Activated CD8-positive, alpha-beta memory T cell treated with anti-CD3 and anti-CD28 coated beads, Interleukin-2, amount 50 U/mL, for 24 hours (primary cell): ENCODE measurements around the gene PDCD1.
"Not testable (repeated sequence)": the region's sequence is repeated elsewhere in the genome, so short reads cannot be mapped to it uniquely, and the experiment has no call there.

Experiments
- DNase-seq: peaks from one replicate; pipeline ENCODE4 v3.0.0-alpha.2; 2020; ENCODE audit errors: extremely low read depth

The PDCD1 gene

DNA sequence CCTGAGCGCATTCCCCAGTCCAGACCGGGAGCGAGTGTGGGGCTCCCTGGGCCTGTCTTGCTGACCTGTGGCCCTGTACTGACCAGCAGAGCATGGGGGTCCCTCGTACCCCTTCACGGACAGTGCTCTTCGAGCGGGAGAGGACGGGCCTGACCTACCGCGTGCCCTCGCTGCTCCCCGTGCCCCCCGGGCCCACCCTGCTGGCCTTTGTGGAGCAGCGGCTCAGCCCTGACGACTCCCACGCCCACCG lies 44.4 kb downstream of the PDCD1 start:
- DNase-seq, result no peak

DNA sequence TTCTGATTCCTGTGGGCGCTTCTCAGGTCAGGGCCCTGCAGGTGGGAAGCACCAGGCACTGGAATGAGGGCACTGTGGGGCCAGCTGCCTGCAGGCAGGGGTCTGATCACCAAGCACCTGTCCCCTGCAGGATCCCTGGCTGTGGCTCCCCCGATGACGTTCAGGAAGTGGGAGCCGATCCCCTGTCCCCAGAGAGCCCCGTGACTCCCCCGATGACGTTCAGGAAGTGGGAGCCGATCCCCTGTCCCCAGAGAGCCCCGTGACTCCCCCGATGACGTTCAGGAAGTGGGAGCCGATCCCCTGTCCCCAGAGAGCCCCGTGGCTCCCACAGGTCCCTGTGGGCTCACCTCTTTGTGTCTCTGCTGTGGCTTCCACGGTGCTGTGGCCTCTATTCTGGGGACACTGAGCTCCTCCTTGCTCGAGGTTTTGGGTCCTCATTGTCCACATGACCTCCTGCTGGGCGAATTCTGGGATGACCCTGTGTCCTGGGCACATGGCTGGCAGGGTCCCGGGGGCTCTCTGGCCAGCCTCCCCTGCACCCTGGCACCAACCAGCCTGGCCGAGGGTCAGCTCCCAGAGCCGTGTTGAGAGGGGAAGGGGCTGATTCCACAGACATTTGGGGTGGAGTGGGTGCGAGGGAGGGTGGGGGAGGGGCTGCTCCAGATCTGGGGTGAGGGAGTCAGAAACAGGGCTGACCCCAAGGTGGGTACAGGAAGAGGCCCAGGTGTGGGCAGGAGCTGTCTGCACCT lies 44.9 kb downstream of the PDCD1 start:
- DNase-seq, result no peak

DNA sequence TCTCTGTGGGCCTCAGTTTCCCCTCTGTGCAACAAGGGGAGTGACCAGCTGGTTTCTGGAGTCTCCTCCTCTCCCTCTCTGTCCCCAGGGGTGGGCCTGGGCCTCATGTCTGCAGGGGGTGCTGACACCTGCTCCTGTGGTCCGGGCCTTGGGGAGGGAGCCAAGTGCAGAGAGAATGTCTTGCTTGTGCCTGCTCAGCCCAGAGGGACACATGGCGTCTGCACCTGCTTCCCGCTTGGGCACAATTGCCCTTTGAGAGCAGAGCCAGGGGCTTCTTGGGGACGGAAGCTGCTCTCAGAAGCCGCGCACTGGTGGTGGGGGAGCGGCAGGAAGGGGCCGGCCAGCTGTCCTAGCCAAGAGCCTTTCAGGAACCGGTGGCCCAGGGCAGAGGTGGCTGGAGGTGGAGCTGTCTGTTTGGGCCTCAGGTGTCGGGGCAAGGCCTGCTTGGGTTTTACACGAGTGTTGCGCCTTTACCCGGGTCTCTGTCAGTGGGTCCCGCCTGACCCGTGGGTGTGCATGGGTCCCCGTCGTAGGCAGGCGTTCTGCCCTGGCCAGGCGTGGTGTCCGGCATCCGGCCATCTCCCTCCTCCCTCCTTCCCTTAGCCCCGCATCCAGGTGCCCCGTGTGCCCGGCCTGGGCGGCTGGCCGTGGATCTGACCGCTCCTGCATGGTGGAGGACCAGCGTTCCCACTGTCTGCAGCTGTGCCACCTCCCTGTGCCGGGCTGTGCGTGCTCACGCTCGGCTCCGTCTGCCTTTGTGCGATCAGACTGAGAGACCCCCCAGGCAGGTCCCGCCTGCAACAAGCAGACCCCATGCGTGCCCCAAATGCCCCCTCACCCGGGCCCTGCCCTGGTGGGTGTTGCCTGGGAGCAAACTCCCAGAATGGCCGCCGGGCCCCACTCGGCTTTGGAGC lies 45.7 kb downstream of the PDCD1 start:
- DNase-seq, result no peak

DNA sequence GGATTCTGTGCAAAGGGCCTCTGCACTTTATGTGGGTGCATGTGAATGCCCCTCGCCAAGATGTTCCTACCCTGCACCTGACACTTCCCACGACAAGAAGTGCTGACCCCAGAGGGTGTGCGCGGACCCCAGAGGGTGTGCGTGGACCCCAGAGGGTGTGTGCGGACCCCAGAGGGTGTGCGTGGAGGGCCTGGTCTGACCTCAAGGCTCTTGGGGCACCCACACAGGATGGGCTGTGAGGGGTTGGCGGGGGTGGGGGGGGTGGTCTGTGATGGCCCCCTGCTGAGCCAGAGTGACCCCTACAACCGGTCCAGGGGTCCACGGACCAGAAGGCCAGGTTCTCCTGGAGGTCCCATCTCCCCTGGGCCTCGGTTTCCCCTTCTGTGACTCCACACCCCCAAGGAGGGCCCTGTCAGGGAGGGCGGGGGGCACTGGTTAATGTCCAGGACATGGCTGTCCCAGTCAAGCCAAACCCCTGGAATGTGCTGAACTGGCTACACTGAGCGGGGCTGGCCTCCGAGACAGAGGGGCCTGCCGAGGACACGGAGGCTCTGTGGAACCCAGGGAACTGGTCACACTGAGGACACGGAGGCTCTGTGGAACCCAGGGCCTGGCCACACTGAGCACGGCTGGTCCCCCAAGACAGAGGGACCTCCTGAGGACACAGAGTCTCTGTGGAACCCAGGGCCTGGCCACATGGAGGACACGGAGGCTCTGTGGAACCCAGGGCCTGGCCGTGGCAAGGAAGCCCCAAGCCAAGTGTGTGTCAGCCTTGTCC lies 46.6 kb downstream of the PDCD1 start:
- DNase-seq, result no peak

DNA sequence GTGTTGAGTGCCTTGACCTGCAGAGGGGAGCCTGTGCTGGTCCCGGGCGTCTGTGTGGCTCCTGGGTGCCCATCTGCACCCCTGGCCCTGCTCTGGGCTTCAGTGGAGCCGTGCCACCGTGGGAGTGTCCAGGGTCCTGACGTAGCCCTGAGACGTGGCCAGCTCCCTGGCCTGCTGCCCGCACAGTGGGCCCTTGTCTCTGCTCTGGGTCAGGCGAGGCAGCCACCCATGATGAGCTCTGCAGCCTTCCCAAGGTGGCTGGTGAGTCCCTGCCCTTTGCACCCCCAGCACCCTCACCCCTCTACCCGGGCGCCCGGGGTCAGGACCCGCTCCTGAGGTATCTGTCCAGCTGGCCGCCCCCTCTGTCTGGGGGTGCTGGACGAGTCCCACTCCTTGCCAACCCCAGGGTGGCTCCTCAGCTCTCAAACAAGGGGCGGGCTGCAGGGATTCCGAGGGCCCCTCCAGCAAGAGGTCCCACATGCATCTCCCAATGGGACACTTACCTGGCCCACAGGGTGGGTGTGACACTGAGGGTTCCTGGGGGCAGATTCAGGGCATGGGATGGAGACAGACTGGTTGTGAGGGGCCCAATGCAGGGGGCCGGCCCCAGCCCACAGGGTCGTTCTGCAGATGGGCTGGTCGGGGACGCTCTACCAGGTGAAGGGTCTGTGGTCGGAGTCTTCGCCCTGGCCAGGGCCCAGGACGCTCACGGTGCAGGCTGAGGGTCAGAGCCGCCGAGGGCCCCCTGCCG lies 47.3 kb downstream of the PDCD1 start:
- no peak for DNase-seq

DNA sequence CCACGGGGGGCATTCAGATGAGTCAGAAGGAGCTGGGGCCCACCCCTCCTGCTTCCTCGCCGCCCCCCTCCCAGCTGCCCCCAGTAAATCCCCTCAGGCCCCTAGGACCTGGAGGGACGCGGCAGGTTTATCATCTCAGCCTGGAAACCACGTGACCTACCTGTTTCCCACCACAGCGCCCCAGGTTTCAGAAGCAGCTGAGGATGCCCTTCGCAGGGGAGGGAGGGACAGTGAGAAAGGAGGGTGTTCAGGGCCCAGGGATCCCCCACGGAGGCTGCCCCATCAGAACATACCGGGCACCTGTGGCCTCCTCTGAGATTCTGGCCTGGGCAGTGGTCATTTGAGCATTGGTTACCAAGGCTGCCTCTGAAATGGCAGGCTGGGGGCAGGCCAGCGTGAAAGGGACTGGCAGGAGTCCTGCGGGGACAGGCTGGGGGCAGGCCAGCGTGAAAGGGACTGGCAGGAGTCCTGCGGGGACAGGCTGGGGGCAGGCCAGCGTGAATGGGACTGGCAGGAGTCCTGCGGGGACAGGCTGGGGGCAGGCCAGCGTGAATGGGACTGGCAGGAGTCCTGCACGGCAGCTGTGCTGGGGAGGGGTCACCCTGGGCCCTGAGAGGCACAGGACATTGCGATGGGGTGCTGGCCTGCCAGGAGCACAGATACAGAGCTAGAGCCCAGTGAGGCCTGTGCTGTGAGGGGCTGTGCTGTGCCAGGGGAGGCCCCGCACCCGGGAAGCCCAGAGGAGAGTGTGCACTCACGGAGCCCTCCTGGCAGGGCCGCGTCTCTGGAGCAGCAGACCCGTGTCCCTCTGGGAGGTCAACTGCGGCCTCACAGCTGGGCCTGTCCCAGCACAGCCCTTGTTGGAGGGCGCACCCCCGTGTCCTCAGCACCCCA lies 48.1 kb downstream of the PDCD1 start:
- no peak for DNase-seq

DNA sequence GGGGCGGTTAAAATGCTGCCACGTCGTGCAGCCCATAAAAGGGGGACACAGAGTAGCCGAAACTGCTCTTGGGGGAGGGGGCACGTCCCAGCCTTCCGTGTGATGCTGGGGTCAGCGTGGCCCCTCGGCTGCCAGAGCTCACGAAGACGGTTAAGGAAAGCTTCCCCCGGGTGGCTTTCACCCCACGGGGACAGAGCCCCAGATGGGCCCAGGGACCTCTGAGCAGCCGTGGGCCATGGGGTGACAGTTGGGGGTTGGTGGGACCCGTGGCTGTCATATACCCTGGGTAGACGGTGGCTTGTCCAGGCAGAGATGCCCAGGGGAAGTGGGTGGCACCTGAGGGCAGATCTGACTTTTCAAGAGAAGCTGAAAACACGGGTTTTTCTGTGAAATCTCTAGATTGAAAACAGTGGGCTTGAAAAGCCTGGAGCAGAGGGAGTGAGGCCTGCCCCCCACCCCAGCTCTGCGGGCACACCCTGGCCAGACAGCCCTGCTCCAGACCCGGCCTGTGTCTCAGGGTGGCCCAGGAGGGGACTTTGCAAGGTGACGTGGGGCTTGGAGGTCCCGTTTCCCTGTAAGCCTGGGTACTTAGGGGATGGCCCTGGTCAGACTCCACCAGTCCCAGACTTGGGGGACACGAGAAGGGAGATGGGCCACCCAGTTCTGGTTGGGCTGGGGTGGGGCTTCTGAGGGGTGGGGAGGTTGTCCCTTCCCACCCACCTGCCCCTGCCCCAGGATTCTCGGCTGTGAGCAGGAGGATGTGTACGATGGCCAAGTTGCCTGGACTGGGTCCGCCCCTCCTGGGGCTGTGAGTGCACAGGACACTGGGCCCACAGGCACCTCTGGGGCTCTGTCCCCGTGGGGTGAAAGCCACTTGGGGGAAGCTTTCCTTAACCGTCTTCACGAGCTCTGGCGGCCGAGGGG lies 49.0 kb downstream of the PDCD1 start:
- no peak for DNase-seq

DNA sequence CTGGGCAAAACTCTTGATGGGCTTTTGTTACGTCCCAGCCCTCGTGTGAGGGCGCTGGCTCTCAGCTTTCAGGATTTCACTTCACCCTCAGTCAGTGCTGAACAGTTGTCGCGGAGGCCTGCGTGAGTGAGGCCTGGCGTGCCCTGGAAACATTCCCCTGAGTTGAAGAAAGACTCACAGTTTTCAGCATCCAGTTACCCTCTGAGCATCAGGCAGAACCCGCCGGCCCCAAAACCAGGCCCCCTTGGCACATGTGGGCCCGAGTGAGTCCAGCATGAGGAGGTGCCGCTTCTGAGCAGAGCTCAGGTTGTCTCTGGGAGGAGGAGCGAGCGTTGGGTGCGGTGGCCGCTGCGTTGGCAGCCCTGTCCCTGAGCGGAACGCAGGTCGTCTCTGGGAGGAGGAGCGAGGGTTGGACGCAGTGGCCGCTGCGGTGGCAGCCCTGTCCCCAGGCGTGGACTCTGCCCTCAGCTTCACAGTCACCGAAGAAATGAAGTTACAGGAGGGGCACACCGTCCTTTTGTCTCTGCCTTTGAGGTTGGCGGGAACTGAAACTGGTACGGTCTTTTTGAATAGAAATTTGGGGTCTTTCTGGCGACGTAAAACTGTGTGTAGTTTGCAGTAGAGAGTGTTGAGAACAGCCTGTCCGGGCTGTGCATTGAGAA lies 49.8 kb downstream of the PDCD1 start, which contains the start of gene NEU4:
Gene NEU4, plus strand, starts transcription at position 473 of the 662 bp plus-strand sequence. CDS start 5,292 bp downstream, outside the sequence.
- DNase-seq, result no peak

DNA sequence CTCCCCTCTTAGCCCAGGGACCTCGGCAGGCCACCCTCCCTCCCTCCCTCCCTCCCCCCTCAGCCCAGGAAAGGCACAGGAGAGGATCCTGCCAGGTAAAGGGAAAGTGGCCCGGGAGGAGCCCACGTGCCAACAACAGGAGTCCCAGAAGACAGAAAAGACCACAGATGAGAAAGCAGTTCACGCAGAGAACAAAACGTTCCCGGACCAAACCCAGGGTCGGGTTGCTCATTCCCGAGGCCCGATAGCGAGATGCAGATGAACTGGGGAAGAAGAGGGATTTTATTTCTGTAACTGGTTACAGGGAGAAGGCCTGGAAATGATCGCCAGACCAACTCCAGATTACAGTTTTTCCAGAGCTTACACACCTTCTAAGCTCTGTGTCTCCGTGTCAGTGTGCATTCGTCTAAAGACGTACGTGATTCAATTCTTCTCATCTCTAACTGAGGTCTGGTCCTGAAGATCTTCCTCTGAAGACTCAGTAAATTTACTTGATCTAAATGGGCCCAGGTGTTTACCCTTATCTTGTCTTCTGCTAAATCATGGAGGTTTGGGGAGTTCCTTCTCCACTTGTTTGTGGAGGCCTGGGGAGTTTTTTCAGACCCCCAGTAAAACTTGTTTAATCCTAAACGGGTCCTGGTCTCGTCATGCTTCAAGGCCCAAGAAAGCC lies 50.5 kb downstream of the PDCD1 start:
- no peak for DNase-seq

DNA sequence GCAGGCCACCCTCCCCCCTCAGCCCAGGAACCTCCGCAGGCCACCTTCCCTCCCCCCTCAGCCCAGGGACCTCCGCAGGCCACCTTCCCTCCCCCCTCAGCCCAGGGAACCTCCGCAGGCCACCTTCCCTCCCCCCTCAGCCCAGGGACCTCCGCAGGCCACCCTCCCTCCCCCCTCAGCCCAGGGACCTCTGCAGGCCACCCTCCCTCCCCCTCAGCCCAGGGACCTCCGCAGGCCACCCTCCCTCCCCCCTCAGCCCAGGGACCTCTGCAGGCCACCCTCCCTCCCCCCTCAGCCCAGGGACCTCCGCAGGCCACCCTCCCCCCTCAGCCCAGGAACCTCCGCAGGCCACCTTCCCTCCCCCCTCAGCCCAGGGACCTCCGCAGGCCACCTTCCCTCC lies 52.5 kb downstream of the PDCD1 start:
- DNase-seq, result not testable (repeated sequence)

DNA sequence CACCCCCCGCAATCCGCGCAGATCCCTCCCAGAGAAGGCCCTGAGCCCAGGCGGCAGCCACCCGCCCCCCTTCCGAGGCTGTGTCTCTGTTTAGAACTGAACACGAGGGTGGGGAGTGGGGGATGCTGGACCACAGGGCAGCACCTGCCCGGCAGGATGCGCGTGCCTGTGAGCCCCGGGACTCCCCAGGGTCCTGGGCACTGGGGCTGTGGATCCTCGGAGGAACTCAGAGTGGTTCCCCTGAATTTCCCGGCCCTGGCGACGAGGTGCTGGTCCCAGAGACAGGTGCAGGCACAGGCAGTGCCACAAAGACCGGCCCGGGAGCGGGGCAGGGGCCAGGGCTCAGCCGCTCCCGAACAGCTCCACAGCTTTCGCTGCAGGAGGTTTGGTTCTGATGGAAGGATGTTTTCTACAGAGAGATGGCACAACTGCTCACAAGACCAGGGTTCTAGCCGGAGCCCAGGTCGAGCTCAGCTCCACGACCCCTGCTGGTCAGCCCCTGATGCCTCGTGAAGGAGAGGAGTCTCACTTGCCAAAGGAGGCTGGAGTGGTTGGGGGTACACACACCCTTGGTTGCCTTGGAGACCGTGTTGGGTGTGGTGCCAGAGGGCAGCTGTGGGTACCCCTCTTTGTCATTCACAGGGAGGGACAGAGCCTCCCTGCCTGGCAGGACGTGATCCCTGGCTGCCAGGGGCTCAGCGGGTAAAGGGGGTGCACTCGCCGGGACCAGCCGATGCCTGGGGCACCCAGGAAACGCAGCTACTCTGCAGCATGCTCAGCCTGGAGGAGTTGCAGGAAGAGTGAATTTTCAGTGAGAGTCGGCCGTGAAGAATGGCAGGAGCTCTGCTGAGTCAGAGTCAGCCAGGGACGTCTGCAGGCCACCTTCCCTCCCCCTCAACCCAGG lies 54.1 kb downstream of the PDCD1 start:
- no peak for DNase-seq

DNA sequence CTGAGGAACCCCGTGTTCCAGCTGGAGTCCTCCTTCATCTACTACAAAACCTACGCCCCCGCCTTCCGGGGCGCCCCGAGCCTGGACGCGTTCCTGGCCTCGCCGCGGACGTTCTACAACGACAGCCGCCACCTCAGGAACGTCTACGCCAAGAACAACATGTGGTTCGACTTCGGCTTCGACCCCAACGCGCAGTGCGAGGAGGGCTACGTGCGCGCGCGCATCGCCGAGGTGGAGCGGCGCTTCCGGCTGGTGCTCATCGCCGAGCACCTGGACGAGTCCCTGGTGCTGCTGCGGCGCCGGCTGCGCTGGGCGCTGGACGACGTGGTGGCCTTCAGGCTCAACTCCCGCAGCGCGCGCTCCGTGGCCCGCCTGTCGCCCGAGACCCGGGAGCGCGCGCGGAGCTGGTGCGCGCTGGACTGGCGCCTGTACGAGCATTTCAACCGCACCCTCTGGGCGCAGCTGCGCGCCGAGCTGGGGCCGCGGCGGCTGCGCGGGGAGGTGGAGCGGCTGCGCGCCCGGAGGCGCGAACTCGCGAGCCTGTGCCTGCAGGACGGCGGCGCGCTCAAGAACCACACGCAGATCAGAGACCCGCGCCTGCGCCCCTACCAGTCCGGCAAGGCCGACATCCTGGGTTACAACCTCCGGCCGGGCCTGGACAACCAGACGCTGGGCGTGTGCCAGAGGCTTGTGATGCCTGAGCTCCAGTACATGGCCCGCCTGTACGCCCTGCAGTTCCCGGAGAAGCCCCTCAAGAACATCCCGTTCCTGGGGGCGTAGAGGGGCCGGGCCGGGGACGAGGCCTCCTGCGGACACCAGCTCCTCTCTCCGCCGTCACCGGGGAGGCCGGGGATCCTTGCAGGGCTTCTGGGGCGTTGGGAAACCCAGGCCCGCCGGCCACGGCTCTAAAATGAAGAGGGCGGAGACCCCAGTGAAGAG lies 55.0 kb downstream of the PDCD1 start:
- DNase-seq, result no peak

DNA sequence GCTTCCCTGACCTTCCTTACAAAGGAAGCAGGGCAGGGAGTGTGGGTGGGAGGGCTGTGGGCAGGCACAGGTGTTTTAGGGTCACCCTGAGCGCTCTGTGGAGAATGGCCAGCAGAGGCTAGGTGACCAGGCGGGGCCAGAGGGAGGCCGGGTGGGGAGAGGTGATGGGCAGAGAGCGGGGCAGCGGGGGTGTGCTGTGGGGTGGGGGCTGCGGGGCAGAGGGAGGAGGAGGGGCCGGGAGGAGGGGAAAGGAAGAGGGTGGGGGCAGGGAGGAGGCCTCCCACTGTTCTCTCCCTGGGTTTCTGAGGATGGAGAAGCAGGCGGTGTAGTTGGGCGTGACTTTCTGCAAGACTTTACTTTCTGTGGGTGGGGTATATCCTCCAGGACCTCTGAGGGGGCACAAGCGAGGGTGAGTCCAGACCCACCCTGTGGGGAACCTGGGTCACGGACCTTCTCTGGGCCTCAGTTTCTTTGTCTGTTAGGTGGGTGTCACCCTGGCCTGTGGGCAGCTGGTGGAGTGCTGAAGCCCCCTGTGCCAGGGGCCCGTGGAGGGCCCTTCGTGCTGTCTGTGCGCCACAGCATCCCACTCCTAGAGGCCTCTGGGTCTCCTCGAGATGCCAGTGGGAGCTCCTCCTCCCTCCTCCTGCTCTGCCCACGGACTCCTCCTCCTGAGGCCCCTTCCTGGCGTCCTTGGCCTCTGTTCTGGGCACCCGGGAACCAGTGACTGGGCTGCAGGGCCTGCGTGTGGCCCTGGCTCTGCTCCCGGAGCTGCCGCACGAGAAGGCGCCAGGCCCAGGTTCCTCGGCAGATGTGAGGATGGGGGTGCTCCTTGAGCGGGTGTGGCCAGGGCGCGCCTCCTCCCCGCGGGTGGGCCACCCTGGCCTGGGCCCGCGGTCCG lies 56.0 kb downstream of the PDCD1 start:
- no peak for DNase-seq

DNA sequence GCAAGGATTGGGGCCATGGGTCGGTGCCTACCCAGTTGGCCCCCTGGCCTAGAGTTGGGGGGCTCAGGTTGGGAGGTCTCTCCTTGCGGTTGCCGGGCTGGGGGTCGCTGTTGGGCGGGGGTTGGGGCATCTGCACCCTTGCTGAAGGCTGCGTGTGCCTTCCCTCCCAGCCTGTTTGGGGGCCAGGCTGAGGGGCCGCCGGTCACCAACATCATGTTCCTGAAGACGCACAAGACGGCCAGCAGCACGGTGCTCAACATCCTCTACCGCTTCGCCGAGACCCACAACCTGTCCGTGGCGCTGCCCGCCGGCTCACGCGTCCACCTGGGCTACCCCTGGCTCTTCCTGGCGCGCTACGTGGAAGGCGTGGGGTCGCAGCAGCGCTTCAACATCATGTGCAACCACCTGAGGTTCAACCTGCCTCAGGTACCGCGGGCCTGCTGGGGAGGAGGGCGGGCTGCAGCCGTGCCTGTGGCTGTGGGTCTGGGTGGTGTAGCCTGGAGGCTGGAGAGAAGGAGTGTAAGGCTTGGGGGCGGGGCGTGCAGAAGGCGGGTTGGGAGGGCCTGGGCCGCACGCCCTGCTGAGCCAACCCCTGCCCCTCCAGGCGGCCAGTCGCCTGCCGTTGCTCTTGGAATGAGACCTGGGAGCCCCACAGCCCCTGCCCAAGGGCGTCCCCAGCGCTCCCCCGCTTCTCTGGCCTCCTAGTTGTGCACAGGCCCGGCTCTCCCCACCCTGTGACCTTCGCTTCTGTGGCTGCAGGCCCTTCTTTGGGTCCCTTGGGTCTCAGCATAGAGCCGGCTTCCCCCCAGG lies 56.9 kb downstream of the PDCD1 start:
- no peak for DNase-seq
